HEK293 (cell line): ENCODE results near the gene TCEANC2.

ENCODE experiments used
- CTCF ChIA-PET: fragments of 350-600 bp; formaldehyde crosslinking; extraction: SDS; loops from one replicate; lab custom pipeline; 2021; ENCODE audit warnings: antibody characterized with exemption; lab: Yijun Ruan, JAX
- POLR2A ChIA-PET: fragments of 300-600 bp; formaldehyde crosslinking; extraction: SDS; loops from one replicate; lab custom pipeline; 2020; ENCODE audit warnings: antibody characterized with exemption, inconsistent platforms; lab: Yijun Ruan, JAX
- H3K27ac ChIP-seq: fragments of 200-500 bp; sonication (Bioruptor generic); 2 replicates; pipeline ENCODE4 v1.5.1; 2014; ENCODE audit warnings: low read depth, low read length, control low read depth, inconsistent platforms; ENCODE audit errors: extremely low read depth
- H3K36me3 ChIP-seq, 2 experiments: fragments of 200-500 bp in 1 of 2; sonication (Bioruptor generic) in 1 of 2; 1 replicate in 1 of 2; 2 replicates in 1 of 2; pipeline ENCODE4 v1.5.1; 2014 to 2017; ENCODE audit warnings: inconsistent platforms in 2 of 2, low read length in 2 of 2; ENCODE audit not compliant: control insufficient read depth in 2 of 2, insufficient read depth in 1 of 2
- H3K4me1 ChIP-seq: fragments of 200-500 bp; sonication (Bioruptor generic); 2 replicates; pipeline ENCODE4 v1.5.1; 2014; ENCODE audit warnings: mild to moderate bottlenecking, low read length, inconsistent platforms; ENCODE audit not compliant: control insufficient read depth, insufficient read depth
- H3K4me3 ChIP-seq: 2 replicates; pipeline ENCODE4 v1.5.1; 2011; ENCODE audit warnings: low read depth, mild to moderate bottlenecking, control low read depth, low read length, moderate library complexity
- H3K9me3 ChIP-seq: fragments of 200-500 bp; sonication (Bioruptor generic); 2 replicates; pipeline ENCODE4 v1.5.1; 2014; ENCODE audit warnings: low read depth, low read length, inconsistent platforms; ENCODE audit not compliant: control insufficient read depth, insufficient read depth
- AEBP2 ChIP-seq: fragments of 450-650 bp; formaldehyde crosslinking; IDR thresholded peaks from 2 replicates; pipeline ENCODE4 v1.5.1; 2016; ENCODE audit warnings: missing biosample characterization, missing genetic modification characterization, borderline replicate concordance
- PBX3 ChIP-seq: sonication (generic); formaldehyde crosslinking; IDR thresholded peaks from 2 replicates; pipeline ENCODE4 v1.8.1; 2022; ENCODE audit warnings: mild to moderate bottlenecking, moderate library complexity, missing genetic modification reagents
- PRDM10 ChIP-seq: fragments of 450-650 bp; formaldehyde crosslinking; IDR thresholded peaks from 2 replicates; pipeline ENCODE4 v1.5.1; 2016; ENCODE audit warnings: missing biosample characterization, missing genetic modification characterization
- ZBTB10 ChIP-seq: fragments of 450-650 bp; formaldehyde crosslinking; IDR thresholded peaks from 2 replicates; pipeline ENCODE4 v1.5.1; 2016; ENCODE audit warnings: missing biosample characterization, missing genetic modification characterization
- ZFP37 ChIP-seq: fragments of 450-650 bp; formaldehyde crosslinking; IDR thresholded peaks from 2 replicates; pipeline ENCODE4 v1.5.1; 2016; ENCODE audit warnings: missing biosample characterization, missing genetic modification characterization
- ZNF10 ChIP-seq: fragments of 450-650 bp; formaldehyde crosslinking; IDR thresholded peaks from 2 replicates; pipeline ENCODE4 v1.5.1; 2017; ENCODE audit warnings: missing biosample characterization, missing genetic modification characterization
- ZNF146 ChIP-seq: fragments of 450-650 bp; formaldehyde crosslinking; IDR thresholded peaks from 2 replicates; pipeline ENCODE4 v1.5.1; 2016; ENCODE audit warnings: missing biosample characterization, missing genetic modification characterization
- ZNF155 ChIP-seq: fragments of 450-650 bp; formaldehyde crosslinking; IDR thresholded peaks from 2 replicates; pipeline ENCODE4 v1.5.1; 2016; ENCODE audit warnings: missing biosample characterization, missing genetic modification characterization
- ZNF174 ChIP-seq: fragments of 450-650 bp; formaldehyde crosslinking; IDR thresholded peaks from 2 replicates; pipeline ENCODE4 v1.5.0; 2017; ENCODE audit warnings: missing biosample characterization, mild to moderate bottlenecking, missing genetic modification characterization
- ZNF266 ChIP-seq: fragments of 450-650 bp; formaldehyde crosslinking; IDR thresholded peaks from 2 replicates; pipeline ENCODE4 v1.5.1; 2016; ENCODE audit warnings: missing biosample characterization, missing genetic modification characterization, low read depth
- ZNF398 ChIP-seq: fragments of 450-650 bp; formaldehyde crosslinking; IDR thresholded peaks from 2 replicates; pipeline ENCODE4 v1.5.1; 2017; ENCODE audit warnings: missing biosample characterization, missing genetic modification characterization
- ZNF514 ChIP-seq: fragments of 450-650 bp; formaldehyde crosslinking; IDR thresholded peaks from 2 replicates; pipeline ENCODE4 v1.5.1; 2016; ENCODE audit warnings: missing biosample characterization, missing genetic modification characterization
- ZNF692 ChIP-seq: fragments of 450-650 bp; formaldehyde crosslinking; IDR thresholded peaks from 2 replicates; pipeline ENCODE4 v1.5.1; 2016; ENCODE audit warnings: missing biosample characterization, missing genetic modification characterization

The TCEANC2 gene

GRCh38 chr1:54100500-54100899 lies 47.1 kb downstream of the TCEANC2 start:
- Histone ChIP-seq H3K4me3 (no peak overlapping the region), H3K9me3 (no peaks in the 10 kb centered on the region), H3K36me3 (peaks cover 0 to 10% of the 10 kb centered on the region in 2 experiments; a peak in 1 of 3 replicates), H3K27ac (no peak overlapping the region), H3K4me1 (no peaks in the 10 kb centered on the region)
- POLR2A ChIA-PET: no interaction called here
- TF ChIP-seq ZNF10 (no peak), PBX3 (CRISPR knock-in tag) (no peak), ZNF398 (tag by site-specific recombination) (no peak), PRDM10 (tag by site-specific recombination) (no peak), ZNF692 (no peak), ZNF266 (no peak), ZNF174 (no peak), ZNF155 (no peak), ZFP37 (tag by site-specific recombination) (no peak), AEBP2 (no peak), ZBTB10 (no peak), ZNF514 (tag by site-specific recombination) (no peak), ZNF146 (tag by site-specific recombination) (no peak)
- CTCF ChIA-PET: interaction anchor here (0.6 kb wide), 1 partner anchor 448 kb away, joined by 4 read pairs; no protein-coding TSS in a partner anchor
